SIG-M5 (cell line): Measurements from ENCODE around the gene KCNN3.

Experiments
- DNase-seq: peaks from one replicate; lab custom pipeline; 2025; lab: John Stamatoyannopoulos, UW

The KCNN3 gene

GRCh38 chr1:154770897-154771594, 99.0 kb downstream of the KCNN3 start:
- no peak for DNase-seq

GRCh38 chr1:154769193-154769895, 100.7 kb downstream of the KCNN3 start:
- no peak for DNase-seq

GRCh38 chr1:154768456-154769125, 101.5 kb downstream of the KCNN3 start:
- no peak for DNase-seq

GRCh38 chr1:154767315-154768240, 102.5 kb downstream of the KCNN3 start:
- no peak for DNase-seq

- DNase-seq = no peak
These were observed 104.1 kb downstream of the KCNN3 start for GRCh38 chr1:154765970-154766369.

- DNase-seq = no peak
These were observed 105.3 kb downstream of the KCNN3 start for GRCh38 chr1:154764773-154765172.

- DNase-seq = no peak
These were observed 105.9 kb downstream of the KCNN3 start for GRCh38 chr1:154764181-154764580.

GRCh38 chr1:154760469-154760933, 109.6 kb downstream of the KCNN3 start:
- DNase-seq = no peak

GRCh38 chr1:154759793-154760192, 110.3 kb downstream of the KCNN3 start:
- DNase-seq = no peak

GRCh38 chr1:154759196-154759595, 110.9 kb downstream of the KCNN3 start:
- no peak for DNase-seq

GRCh38 chr1:154758346-154758745, 111.7 kb downstream of the KCNN3 start:
- no peak for DNase-seq

- DNase-seq = no peak
These were observed 113.1 kb downstream of the KCNN3 start for GRCh38 chr1:154756793-154757548.

- DNase-seq = no peak
These were observed 114.0 kb downstream of the KCNN3 start for GRCh38 chr1:154755858-154756730.

- no peak for DNase-seq
These were observed 116.7 kb downstream of the KCNN3 start for GRCh38 chr1:154753426-154753825.

GRCh38 chr1:154752273-154753030, 117.6 kb downstream of the KCNN3 start:
- DNase-seq = no peak

- peak; percentile 84 for DNase-seq
These were observed 118.4 kb downstream of the KCNN3 start for GRCh38 chr1:154751690-154752089.

GRCh38 chr1:154750681-154751665, 119.1 kb downstream of the KCNN3 start:
- no peak for DNase-seq
